Stimulated activated CD8-positive, alpha-beta memory T cell treated with anti-CD3 and anti-CD28 coated beads, Interleukin-15, amount 100 ng/mL, for 4 hours (primary cell): ENCODE results near the gene TEAD1.

ENCODE experiments used
- DNase-seq, 2 donors: peaks; one replicate each; pipeline ENCODE4 v3.0.0-alpha.2; 2020; ENCODE audit warnings: low read depth in 2 of 2

Gene TEAD1

GRCh38 chr11:12666915-12667314 lies 7.3 kb upstream of the TEAD1 start:
- DNase-seq, result no peak

GRCh38 chr11:12667646-12668045 lies 6.6 kb upstream of the TEAD1 start:
- no peak for DNase-seq

GRCh38 chr11:12668166-12668565 lies 6.1 kb upstream of the TEAD1 start:
- no peak for DNase-seq

- no peak for DNase-seq
These were observed 4.3 kb upstream of the TEAD1 start for GRCh38 chr11:12669930-12670329.

GRCh38 chr11:12671370-12671769 lies 2.9 kb upstream of the TEAD1 start:
- DNase-seq, result no peak

GRCh38 chr11:12673601-12673923 lies 659 bp upstream of the TEAD1 start:
- no peak for DNase-seq

- DNase-seq, result no peak
These were observed 332 bp downstream of the TEAD1 start for GRCh38 chr11:12674571-12674935.

GRCh38 chr11:12674936-12675696 lies 895 bp downstream of the TEAD1 start:
- no peak for DNase-seq

- DNase-seq, result no peak
These were observed 1.9 kb downstream of the TEAD1 start for GRCh38 chr11:12675951-12676711.

- DNase-seq, result no peak
These were observed 2.9 kb downstream of the TEAD1 start for GRCh38 chr11:12677131-12677530.

- DNase-seq, result no peak
These were observed 3.9 kb downstream of the TEAD1 start for GRCh38 chr11:12678092-12678491.

- no peak for DNase-seq
These were observed 4.8 kb downstream of the TEAD1 start for GRCh38 chr11:12678991-12679390.

- DNase-seq, result no peak
These were observed 5.2 kb downstream of the TEAD1 start for GRCh38 chr11:12679471-12679870.

- DNase-seq, result no peak
These were observed 6.2 kb downstream of the TEAD1 start for GRCh38 chr11:12680246-12680939.

GRCh38 chr11:12680940-12681258 lies 6.7 kb downstream of the TEAD1 start:
- DNase-seq, result no peak

- no peak for DNase-seq
These were observed 7.2 kb downstream of the TEAD1 start for GRCh38 chr11:12681466-12681865.

GRCh38 chr11:12682288-12682687 lies 8.1 kb downstream of the TEAD1 start:
- no peak for DNase-seq

- no peak for DNase-seq
These were observed 8.7 kb downstream of the TEAD1 start for GRCh38 chr11:12682737-12683500.

- DNase-seq, result no peak
These were observed 9.7 kb downstream of the TEAD1 start for GRCh38 chr11:12683874-12684273.

GRCh38 chr11:12684315-12684714 lies 10.1 kb downstream of the TEAD1 start:
- no peak for DNase-seq

- DNase-seq, result no peak
These were observed 10.6 kb downstream of the TEAD1 start for GRCh38 chr11:12684816-12685215.

- no peak for DNase-seq
These were observed 11.0 kb downstream of the TEAD1 start for GRCh38 chr11:12685229-12685628.
